ENCODE results near the gene LCOR.

DNA sequence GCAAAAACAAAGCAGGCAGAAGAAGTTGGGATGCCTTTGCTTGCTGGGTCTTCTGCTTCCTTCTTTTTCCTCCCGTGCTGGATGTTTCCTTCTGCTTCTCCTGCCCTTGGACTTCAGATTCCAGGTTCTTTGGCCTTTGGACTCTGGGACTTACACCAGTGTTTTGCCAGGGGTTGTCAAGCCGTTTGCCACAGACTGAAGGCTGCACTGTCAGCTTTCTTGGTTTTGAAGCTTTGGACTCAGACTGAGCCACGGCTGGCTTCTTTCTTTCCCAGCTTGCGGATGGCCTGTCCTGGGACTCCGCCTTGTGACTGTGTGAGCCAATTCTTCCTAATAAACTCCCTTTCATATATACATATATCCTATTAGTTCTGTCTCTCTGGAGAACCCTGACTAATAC is 11.3 kb upstream of the LCOR start:
- TF ChIP-seq, protein P1, sequence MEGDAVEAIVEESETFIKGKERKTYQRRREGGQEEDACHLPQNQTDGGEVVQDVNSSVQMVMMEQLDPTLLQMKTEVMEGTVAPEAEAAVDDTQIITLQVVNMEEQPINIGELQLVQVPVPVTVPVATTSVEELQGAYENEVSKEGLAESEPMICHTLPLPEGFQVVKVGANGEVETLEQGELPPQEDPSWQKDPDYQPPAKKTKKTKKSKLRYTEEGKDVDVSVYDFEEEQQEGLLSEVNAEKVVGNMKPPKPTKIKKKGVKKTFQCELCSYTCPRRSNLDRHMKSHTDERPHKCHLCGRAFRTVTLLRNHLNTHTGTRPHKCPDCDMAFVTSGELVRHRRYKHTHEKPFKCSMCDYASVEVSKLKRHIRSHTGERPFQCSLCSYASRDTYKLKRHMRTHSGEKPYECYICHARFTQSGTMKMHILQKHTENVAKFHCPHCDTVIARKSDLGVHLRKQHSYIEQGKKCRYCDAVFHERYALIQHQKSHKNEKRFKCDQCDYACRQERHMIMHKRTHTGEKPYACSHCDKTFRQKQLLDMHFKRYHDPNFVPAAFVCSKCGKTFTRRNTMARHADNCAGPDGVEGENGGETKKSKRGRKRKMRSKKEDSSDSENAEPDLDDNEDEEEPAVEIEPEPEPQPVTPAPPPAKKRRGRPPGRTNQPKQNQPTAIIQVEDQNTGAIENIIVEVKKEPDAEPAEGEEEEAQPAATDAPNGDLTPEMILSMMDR (IDR thresholded peaks at IDR 0.05) = no peak
- TF ChIP-seq EP300 (IDR thresholded peaks at IDR 0.05) (no peak), POLR2A (IDR thresholded peaks at IDR 0.05) (no peak)
